Activated B cell treated with CpG ODN at 0.5 μM for 24 hours (primary cell): ENCODE data around the gene BRF1. TPM values are rescaled to one million over a fixed set of nuclear protein-coding genes. Genes with fewer than 3 reads are reported as not detected.

Source experiments
- ATAC-seq: fragments of 200-7000 bp; cut with Tn5 transposase; one replicate; pipeline ENCODE4 v1.10.0; 2021; ENCODE audit warnings: low read depth, mild to moderate bottlenecking, moderate library complexity
- CTCF ChIA-PET: fragments of 350-600 bp; sonication (Branson Sonifier 250); formaldehyde crosslinking; loops from one replicate; lab custom pipeline; 2021; ENCODE audit warnings: antibody characterized with exemption; lab: Charles Lee
- POLR2A ChIA-PET: fragments of 350-600 bp; sonication (Branson Sonifier 250); formaldehyde crosslinking; loops from one replicate; lab custom pipeline; 2021; ENCODE audit warnings: antibody characterized with exemption; lab: Charles Lee
- DNase-seq: peaks from one replicate; pipeline ENCODE4 v3.0.0; 2022
- H3K27ac Mint-ChIP-seq: one replicate; pipeline ENCODE4 v1.8.0; 2020; ENCODE audit warnings: mixed read lengths
- H3K27me3 Mint-ChIP-seq: one replicate; pipeline ENCODE4 v1.8.0; 2021; ENCODE audit warnings: mixed read lengths
- H3K36me3 Mint-ChIP-seq: one replicate; pipeline ENCODE4 v1.8.0; 2021; ENCODE audit warnings: low read depth, mixed read lengths
- H3K4me1 Mint-ChIP-seq: one replicate; pipeline ENCODE4 v1.8.0; 2021; ENCODE audit warnings: mixed read lengths
- H3K4me3 Mint-ChIP-seq: one replicate; pipeline ENCODE4 v1.8.0; 2020; ENCODE audit warnings: mild to moderate bottlenecking, mixed read lengths
- H3K9me3 Mint-ChIP-seq: one replicate; pipeline ENCODE4 v1.8.0; 2020; ENCODE audit warnings: mixed read lengths
- intact Hi-C: fragments of 100-400 bp; cut with micrococcal nuclease; formaldehyde crosslinking; loops from one replicate; pipeline ENCODE4 v1.15.1; 2024
- total RNA-seq: library from RNA; stranded (reverse); gene quantifications from 2 replicates; pipeline ENCODE4 v1.2.3, GENCODE V29; 2022
- TF ChIP-seq, protein P1 (sequence below): fragments of 200-600 bp; IDR thresholded peaks from one replicate; pipeline ENCODE4 v1.8.0; 2022; ENCODE audit warnings: antibody characterized with exemption, mild to moderate bottlenecking

BRF1 gene
- total RNA-seq, 1 donor from 2014 or later: 32.8 TPM

DNA sequence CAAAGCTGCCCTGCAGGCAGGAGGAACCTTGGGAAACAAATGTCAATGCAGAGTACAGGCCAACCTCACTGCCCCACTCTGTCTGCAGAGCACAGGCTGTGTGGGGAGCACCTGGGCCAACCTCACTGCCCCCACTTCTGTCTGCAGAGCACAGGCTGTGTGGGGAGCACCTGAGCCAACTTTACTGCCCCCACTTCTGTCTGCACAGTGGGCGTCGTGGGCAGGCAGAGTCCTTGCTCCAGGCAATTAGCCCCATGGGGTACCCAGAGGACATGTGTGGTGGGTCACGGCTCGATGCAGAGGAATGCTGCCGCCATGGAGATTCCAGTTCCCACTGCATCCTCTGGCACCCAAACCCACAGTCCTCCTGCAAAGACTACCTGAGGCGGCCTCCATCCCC, 26.2 kb downstream of the BRF1 start:
- ChIA-PET CTCF (no interaction called here), POLR2A (no interaction called here)
- Mint-ChIP-seq H3K4me1 (no peaks in the 10 kb centered on the region), H3K4me3 (no peak overlapping the region), H3K27ac (no peak overlapping the region), H3K9me3 (no peaks in the 10 kb centered on the region), H3K27me3 (no peaks in the 10 kb centered on the region), H3K36me3 (peaks cover 3% of the 10 kb centered on the region)
- DNase-seq (no peak), ATAC-seq (no peak)
- intact Hi-C loops: no loop called here
- TF ChIP-seq, protein P1, sequence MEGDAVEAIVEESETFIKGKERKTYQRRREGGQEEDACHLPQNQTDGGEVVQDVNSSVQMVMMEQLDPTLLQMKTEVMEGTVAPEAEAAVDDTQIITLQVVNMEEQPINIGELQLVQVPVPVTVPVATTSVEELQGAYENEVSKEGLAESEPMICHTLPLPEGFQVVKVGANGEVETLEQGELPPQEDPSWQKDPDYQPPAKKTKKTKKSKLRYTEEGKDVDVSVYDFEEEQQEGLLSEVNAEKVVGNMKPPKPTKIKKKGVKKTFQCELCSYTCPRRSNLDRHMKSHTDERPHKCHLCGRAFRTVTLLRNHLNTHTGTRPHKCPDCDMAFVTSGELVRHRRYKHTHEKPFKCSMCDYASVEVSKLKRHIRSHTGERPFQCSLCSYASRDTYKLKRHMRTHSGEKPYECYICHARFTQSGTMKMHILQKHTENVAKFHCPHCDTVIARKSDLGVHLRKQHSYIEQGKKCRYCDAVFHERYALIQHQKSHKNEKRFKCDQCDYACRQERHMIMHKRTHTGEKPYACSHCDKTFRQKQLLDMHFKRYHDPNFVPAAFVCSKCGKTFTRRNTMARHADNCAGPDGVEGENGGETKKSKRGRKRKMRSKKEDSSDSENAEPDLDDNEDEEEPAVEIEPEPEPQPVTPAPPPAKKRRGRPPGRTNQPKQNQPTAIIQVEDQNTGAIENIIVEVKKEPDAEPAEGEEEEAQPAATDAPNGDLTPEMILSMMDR: no peak

DNA sequence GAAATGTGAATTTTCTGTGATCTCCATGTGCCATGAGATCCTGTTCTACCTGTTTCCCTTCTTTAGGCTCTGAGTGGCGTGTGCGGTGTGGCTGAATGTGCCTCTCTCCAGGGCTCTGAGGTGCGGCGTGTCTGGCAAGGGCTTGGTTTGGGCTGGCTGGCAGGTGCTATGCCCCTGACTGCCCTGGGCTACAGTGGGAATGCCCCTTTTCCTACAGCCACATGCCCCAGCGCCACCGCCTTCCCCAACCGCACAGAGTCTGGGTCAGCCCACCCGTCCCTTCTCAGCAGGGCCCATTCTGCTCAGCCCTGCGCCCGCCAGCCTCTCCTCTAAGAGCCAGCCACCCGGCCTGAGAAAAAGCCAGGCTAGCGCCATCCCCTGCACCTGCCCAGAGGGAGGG, 27.7 kb downstream of the BRF1 start:
- H3K27ac Mint-ChIP-seq: no peak overlapping the region
- no peak for DNase-seq
- H3K36me3 Mint-ChIP-seq: peaks cover 8% of the 10 kb centered on the region
- H3K4me1 Mint-ChIP-seq: peaks cover 7% of the 10 kb centered on the region
- H3K27me3 Mint-ChIP-seq: no peaks in the 10 kb centered on the region
- no peaks in the 10 kb centered on the region for H3K9me3 Mint-ChIP-seq
- ChIA-PET CTCF (no interaction called here), POLR2A (no interaction called here)
- intact Hi-C loops: no loop called here
- no peak for ATAC-seq
- H3K4me3 Mint-ChIP-seq: no peak overlapping the region
- TF ChIP-seq, protein P1: no peak

DNA sequence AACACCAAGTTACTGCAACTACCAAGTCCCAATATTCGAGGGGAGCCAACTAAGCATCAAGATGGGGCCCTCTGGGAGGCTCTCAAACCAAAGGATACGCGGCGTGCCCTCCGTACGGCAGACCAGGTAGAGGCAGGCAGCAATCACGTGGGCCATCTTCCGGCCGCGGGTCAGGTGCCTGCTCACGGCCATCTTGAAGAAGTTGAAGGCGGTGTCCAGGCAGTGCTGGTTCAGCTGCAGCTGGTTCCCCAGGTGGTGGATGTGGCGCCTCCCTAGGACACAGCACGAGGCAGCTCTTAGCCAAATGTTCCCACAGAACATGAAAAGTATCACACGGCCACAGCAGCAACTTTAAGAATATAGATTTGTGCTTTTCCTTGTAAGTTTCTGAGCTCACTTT, 28.2 kb downstream of the BRF1 start:
- peaks cover 7% of the 10 kb centered on the region for H3K4me1 Mint-ChIP-seq
- TF ChIP-seq, protein P1: no peak
- DNase-seq: no peak
- no peak overlapping the region for H3K27ac Mint-ChIP-seq
- no peaks in the 10 kb centered on the region for H3K27me3 Mint-ChIP-seq
- intact Hi-C loops: no loop called here
- H3K36me3 Mint-ChIP-seq: peaks cover 9% of the 10 kb centered on the region
- H3K9me3 Mint-ChIP-seq: no peaks in the 10 kb centered on the region
- ATAC-seq: no peak
- CTCF ChIA-PET: no interaction called here
- POLR2A ChIA-PET: no interaction called here
- H3K4me3 Mint-ChIP-seq: no peak overlapping the region

DNA sequence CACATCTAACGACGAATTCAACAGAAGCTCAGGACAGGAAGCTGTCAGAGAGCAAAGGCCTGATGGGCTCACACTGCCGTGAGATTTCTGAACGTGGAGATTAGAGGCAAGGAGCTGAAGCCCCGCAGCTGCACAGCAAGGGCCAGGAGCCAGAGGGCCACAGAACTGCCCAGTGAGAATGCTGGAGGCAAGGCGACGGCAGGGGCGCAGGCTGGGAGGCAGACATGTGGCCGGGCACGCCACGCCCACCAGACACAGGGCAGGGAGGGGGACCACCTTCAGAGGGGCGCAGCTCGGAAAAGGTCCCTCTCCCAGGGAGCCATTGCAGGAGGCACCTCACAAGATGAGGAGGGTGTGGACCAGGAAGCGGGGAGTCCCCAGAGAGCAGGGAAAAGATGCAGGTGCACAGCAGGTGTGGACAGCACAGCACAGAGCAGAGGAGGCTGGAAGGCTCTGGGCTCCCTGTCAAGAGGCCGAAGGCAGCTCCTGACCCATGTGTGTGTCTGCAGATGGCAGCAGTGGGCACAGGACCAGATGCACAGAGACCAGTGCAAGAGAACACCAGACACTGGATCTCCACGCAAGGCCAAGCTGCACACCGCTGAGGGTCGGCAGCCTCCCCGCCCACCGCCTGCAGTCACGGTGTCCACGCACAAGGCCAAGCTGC, 29.4 kb downstream of the BRF1 start:
- intact Hi-C loops: no loop called here

DNA sequence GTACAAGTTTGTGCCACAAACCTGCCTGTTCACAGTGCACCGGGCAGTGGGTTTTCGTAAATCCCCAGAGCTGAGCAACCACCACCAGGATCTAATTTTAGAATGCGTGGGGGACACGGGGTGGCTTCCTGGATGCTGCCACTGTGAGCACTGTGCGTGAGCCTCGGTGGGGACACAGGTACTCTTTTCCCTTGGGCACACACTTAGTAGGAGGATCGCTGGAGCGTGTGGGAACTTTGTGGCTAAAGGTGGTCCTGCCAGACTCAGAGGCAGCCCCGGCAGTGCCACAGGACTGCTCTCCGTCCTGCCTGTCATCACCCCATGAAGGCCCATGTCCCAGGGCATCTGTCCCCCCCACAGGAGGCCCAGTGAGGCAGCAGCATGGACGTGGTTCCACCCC, 31.4 kb downstream of the BRF1 start:
- Mint-ChIP-seq H3K27ac (no peak overlapping the region), H3K36me3 (peaks cover 20% of the 10 kb centered on the region), H3K4me3 (no peak overlapping the region), H3K9me3 (no peaks in the 10 kb centered on the region), H3K27me3 (no peaks in the 10 kb centered on the region), H3K4me1 (peaks cover 7% of the 10 kb centered on the region)
- no peak for DNase-seq
- ATAC-seq: no peak
- TF ChIP-seq, protein P1: no peak
- intact Hi-C loops: no loop called here
- ChIA-PET CTCF (no interaction called here), POLR2A (no interaction called here)

More for the DNA sequence above, 29.4 kb downstream of the BRF1 start:
- ChIA-PET CTCF (interaction anchor here (0.6 kb wide), 1 partner anchor 11 kb away, joined by 3 read pairs; no protein-coding TSS in a partner anchor), POLR2A (no interaction called here)
- ATAC-seq (no peak), DNase-seq (no peak)
- H3K9me3 Mint-ChIP-seq: no peaks in the 10 kb centered on the region
- H3K4me1 Mint-ChIP-seq: peaks cover 7% of the 10 kb centered on the region
- H3K36me3 Mint-ChIP-seq: peaks cover 15% of the 10 kb centered on the region
- no peaks in the 10 kb centered on the region for H3K27me3 Mint-ChIP-seq
- TF ChIP-seq, protein P1: no peak
- H3K27ac Mint-ChIP-seq: no peak overlapping the region
- H3K4me3 Mint-ChIP-seq: no peak overlapping the region
